HCT116 (cell line): Measurements from ENCODE around the gene BTF3. TPM values are rescaled to one million over a fixed set of nuclear protein-coding genes. Genes with fewer than 3 reads are reported as not detected.

Source experiments
- ATAC-seq: fragments of 200-7000 bp; cut with Tn5 transposase; 2 replicates; pipeline ENCODE4 v1.9.1; 2020; ENCODE audit warnings: mild to moderate bottlenecking, moderate library complexity
- BruUV-seq: library from RNA; stranded (reverse); fragments of 400-500 nt; replicated peaks from 2 replicates; lab custom pipeline; 2021; lab: Mats Ljungman, UMichigan
- CTCF ChIA-PET: fragments of 300-600 bp; sonication (Branson Sonifier 250); formaldehyde crosslinking; loops from one replicate; lab custom pipeline; 2021; ENCODE audit warnings: antibody characterized with exemption; lab: Charles Lee
- POLR2A ChIA-PET: fragments of 300-600, 350-600 bp; sonication (Branson Sonifier 250); formaldehyde crosslinking; loops from one replicate; lab custom pipeline; 2021; ENCODE audit warnings: antibody characterized with exemption; lab: Charles Lee
- RAD21 ChIA-PET, 2 experiments: fragments of 300-600 bp; sonication (Branson Sonifier 250); formaldehyde crosslinking; loops; one replicate each; lab custom pipeline; 2023; ENCODE audit warnings: low total read pairs in 2 of 2; ENCODE audit not compliant: uncharacterized antibody in 2 of 2, unreplicated experiment in 2 of 2, low non-redundant PET in 1 of 2; lab: Charles Lee
- DNase-seq: peaks from one replicate; pipeline ENCODE4 v3.0.0-alpha.2; 2010; ENCODE audit warnings: low read depth, low spot score
- H2AFZ ChIP-seq: fragments of 200-600 bp; shearing (Covaris generic), sonication (generic); 2 replicates; pipeline ENCODE4 v1.6.1; 2017; ENCODE audit warnings: low read depth, mixed run types, mixed read lengths, antibody characterized with exemption, low read length; ENCODE audit not compliant: poor library complexity, severe bottlenecking
- H3K27ac ChIP-seq: 2 replicates; pipeline ENCODE4 v1.5.1; 2012; ENCODE audit warnings: low read depth, low read length
- H3K27me3 ChIP-seq: fragments of 200-600 bp; sonication (generic); 2 replicates; pipeline ENCODE4 v1.6.1; 2016; ENCODE audit warnings: mixed run types, low read length, mixed read lengths; ENCODE audit not compliant: insufficient read depth
- H3K36me3 ChIP-seq, 2 experiments: fragments of 200-500 bp in 1 of 2; fragments of 200-600 bp in 1 of 2; sonication (Bioruptor generic) in 1 of 2; sonication (generic) in 1 of 2; 2 replicates each; pipeline versions ENCODE4 v1.5.1 to v1.6.1; 2014 to 2016; ENCODE audit warnings: low read length in 2 of 2, inconsistent platforms in 1 of 2, mixed read lengths in 1 of 2, mixed run types in 1 of 2; ENCODE audit not compliant: insufficient read depth in 2 of 2, control insufficient read depth in 1 of 2
- H3K4me1 ChIP-seq, 2 experiments: fragments of 200-600 bp in 1 of 2; sonication (generic) in 1 of 2; 2 replicates each; pipeline versions ENCODE4 v1.5.1 to v1.6.1; 2012 to 2017; ENCODE audit warnings: low read length in 2 of 2, inconsistent platforms in 1 of 2, mild to moderate bottlenecking in 1 of 2, mixed read lengths in 1 of 2, mixed run types in 1 of 2, moderate library complexity in 1 of 2; ENCODE audit not compliant: insufficient read depth in 2 of 2, control insufficient read depth in 1 of 2
- H3K4me2 ChIP-seq: fragments of 200-600 bp; sonication (generic); 2 replicates; pipeline ENCODE4 v1.6.1; 2017; ENCODE audit warnings: mixed run types, low read length, mixed read lengths
- H3K4me3 ChIP-seq, 2 experiments: fragments of 200-600 bp in 1 of 2; sonication (generic) in 1 of 2; replicated peaks in 1 of 2; 2 replicates each; pipeline ENCODE4 v1.5.1; 2011 to 2016; ENCODE audit warnings: low read length in 2 of 2, control low read depth in 1 of 2, low read depth in 1 of 2, mild to moderate bottlenecking in 1 of 2, mixed read lengths in 1 of 2, mixed run types in 1 of 2
- H3K79me2 ChIP-seq: fragments of 200-600 bp; sonication (generic); 2 replicates; pipeline ENCODE4 v1.6.1; 2017; ENCODE audit warnings: mild to moderate bottlenecking, mixed run types, low read length, moderate library complexity, mixed read lengths; ENCODE audit not compliant: insufficient read depth
- H3K9ac ChIP-seq: fragments of 200-600 bp; sonication (generic); 2 replicates; pipeline ENCODE4 v1.6.1; 2016; ENCODE audit warnings: low read length, mixed read lengths
- H3K9me2 ChIP-seq: fragments of 200-600 bp; sonication (generic), shearing (Covaris generic); 2 replicates; pipeline ENCODE4 v1.6.1; 2017; ENCODE audit warnings: mixed run types, mild to moderate bottlenecking, moderate library complexity; ENCODE audit not compliant: insufficient read depth
- H3K9me3 ChIP-seq, 2 experiments: fragments of 200-500 bp in 1 of 2; fragments of 200-600 bp in 1 of 2; sonication (Bioruptor generic) in 1 of 2; sonication (generic) in 1 of 2; 2 replicates each; pipeline ENCODE4 v1.6.1; 2014 to 2017; ENCODE audit warnings: low read length in 2 of 2, mixed read lengths in 2 of 2, inconsistent platforms in 1 of 2, low read depth in 1 of 2, mild to moderate bottlenecking in 1 of 2, mixed run types in 1 of 2, moderate library complexity in 1 of 2; ENCODE audit not compliant: control insufficient read depth in 1 of 2, insufficient read depth in 1 of 2
- H4K20me1 ChIP-seq: fragments of 200-600 bp; sonication (generic), shearing (Covaris generic); 2 replicates; pipeline ENCODE4 v1.6.1; 2017; ENCODE audit warnings: mixed run types, mild to moderate bottlenecking, moderate library complexity; ENCODE audit not compliant: insufficient read depth
- EGR1 ChIP-seq: IDR thresholded peaks from 2 replicates; pipeline ENCODE4 v1.6.1; 2012; ENCODE audit warnings: low read depth
- EZH2 ChIP-seq: fragments of 200-600 bp; sonication (generic); IDR thresholded peaks from 2 replicates; pipeline ENCODE4 v1.6.1; 2017; ENCODE audit warnings: antibody characterized with exemption, mixed run types
- RAD21 ChIP-seq: IDR thresholded peaks from 2 replicates; pipeline ENCODE4 v1.6.1; 2012; ENCODE audit warnings: low read depth, mild to moderate bottlenecking
- SIN3A ChIP-seq: IDR thresholded peaks from 2 replicates; pipeline ENCODE4 v1.6.1; 2012; ENCODE audit warnings: low read depth
- SRF ChIP-seq: IDR thresholded peaks from 2 replicates; pipeline ENCODE4 v1.6.1; 2012; ENCODE audit warnings: low read depth
- TCF7L2 ChIP-seq: IDR thresholded peaks from 2 replicates; pipeline ENCODE4 v1.7.0; 2011; ENCODE audit warnings: borderline replicate concordance, inconsistent platforms; ENCODE audit not compliant: insufficient read depth, insufficient read length; ENCODE audit errors: extremely low read depth
- ZFX ChIP-seq: fragments of 450-650 bp; IDR thresholded peaks from 2 replicates; pipeline ENCODE4 v1.6.1; 2017
- ZNF274 ChIP-seq: fragments of 200-500 bp; sonication (Bioruptor generic); IDR thresholded peaks from 2 replicates; pipeline ENCODE4 v1.6.1; 2014; ENCODE audit warnings: mild to moderate bottlenecking, low read depth, low read length, inconsistent platforms
- intact Hi-C: fragments of 100-400 bp; cut with micrococcal nuclease; formaldehyde crosslinking; loops from 2 replicates; pipeline ENCODE4 v1.10.0; 2022
- total RNA-seq: library from RNA; stranded (reverse); gene quantifications from one replicate; pipeline ENCODE4 v1.2.1, GENCODE V29; 2021; ENCODE audit not compliant: unreplicated experiment
- TF ChIP-seq, protein P1 (sequence below): IDR thresholded peaks from 2 replicates; pipeline ENCODE4 v1.6.1; 2012; ENCODE audit warnings: low read depth
- TF ChIP-seq, protein P2 (sequence below): IDR thresholded peaks from 2 replicates; pipeline ENCODE4 v1.6.1; 2012
- TF ChIP-seq, protein P3 (sequence below): IDR thresholded peaks from 2 replicates; pipeline ENCODE4 v1.6.1; 2011; ENCODE audit warnings: mild to moderate bottlenecking, low read length, moderate library complexity; ENCODE audit not compliant: insufficient replicate concordance; ENCODE audit errors: extremely low read depth

Gene BTF3
- total RNA-seq, 1 experiment from 2014 or later = 868 TPM

DNA sequence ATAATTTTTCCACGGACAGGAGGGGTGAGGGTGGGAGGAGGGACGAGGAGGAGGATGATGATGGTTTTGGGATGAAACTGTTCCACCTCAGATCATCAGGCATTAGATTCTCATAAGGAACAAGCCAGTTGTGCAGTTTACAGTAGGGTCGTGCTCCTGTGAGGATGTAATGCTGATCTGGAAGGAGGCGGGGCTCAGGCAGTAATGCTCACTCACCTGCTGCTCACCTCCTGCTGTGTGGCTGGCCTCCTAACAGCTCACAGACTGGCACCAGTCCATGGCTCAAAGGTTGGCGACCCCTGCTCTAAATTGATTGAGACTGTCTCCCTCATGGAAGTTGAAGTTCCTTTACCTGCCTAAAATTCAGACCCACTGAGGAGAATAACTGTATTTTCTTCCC is 34.0 kb downstream of the BTF3 start:
- Histone ChIP-seq H3K4me3 (no peak overlapping the region), H2AFZ (no peak overlapping the region), H4K20me1 (no peaks in the 10 kb centered on the region), H3K36me3 (no peaks in the 10 kb centered on the region), H3K9ac (no peak overlapping the region), H3K4me2 (no peak overlapping the region), H3K9me3 (peaks cover 3 to 4% of the 10 kb centered on the region in 2 experiments; a peak in 1 of 4 replicates), H3K27ac (no peak overlapping the region), H3K9me2 (no peaks in the 10 kb centered on the region), H3K27me3 (no peaks in the 10 kb centered on the region), H3K4me1 (0 out of 4 replicates have a peak, but pooled peaks cover 0 to 3% of the 10 kb centered on the region in 2 experiments), H3K79me2 (no peaks in the 10 kb centered on the region)
- ATAC-seq (no peak), DNase-seq (no peak)
- RAD21 ChIA-PET = no interaction called here
- no peak for TF ChIP-seq EGR1
- TF ChIP-seq, protein P1, sequence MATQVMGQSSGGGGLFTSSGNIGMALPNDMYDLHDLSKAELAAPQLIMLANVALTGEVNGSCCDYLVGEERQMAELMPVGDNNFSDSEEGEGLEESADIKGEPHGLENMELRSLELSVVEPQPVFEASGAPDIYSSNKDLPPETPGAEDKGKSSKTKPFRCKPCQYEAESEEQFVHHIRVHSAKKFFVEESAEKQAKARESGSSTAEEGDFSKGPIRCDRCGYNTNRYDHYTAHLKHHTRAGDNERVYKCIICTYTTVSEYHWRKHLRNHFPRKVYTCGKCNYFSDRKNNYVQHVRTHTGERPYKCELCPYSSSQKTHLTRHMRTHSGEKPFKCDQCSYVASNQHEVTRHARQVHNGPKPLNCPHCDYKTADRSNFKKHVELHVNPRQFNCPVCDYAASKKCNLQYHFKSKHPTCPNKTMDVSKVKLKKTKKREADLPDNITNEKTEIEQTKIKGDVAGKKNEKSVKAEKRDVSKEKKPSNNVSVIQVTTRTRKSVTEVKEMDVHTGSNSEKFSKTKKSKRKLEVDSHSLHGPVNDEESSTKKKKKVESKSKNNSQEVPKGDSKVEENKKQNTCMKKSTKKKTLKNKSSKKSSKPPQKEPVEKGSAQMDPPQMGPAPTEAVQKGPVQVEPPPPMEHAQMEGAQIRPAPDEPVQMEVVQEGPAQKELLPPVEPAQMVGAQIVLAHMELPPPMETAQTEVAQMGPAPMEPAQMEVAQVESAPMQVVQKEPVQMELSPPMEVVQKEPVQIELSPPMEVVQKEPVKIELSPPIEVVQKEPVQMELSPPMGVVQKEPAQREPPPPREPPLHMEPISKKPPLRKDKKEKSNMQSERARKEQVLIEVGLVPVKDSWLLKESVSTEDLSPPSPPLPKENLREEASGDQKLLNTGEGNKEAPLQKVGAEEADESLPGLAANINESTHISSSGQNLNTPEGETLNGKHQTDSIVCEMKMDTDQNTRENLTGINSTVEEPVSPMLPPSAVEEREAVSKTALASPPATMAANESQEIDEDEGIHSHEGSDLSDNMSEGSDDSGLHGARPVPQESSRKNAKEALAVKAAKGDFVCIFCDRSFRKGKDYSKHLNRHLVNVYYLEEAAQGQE = no peak
- no peak for TF ChIP-seq SRF
- no peak for TF ChIP-seq RAD21
- no peak for TF ChIP-seq TCF7L2
- TF ChIP-seq, protein P2, sequence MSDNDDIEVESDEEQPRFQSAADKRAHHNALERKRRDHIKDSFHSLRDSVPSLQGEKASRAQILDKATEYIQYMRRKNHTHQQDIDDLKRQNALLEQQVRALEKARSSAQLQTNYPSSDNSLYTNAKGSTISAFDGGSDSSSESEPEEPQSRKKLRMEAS = no peak
- no peak for TF ChIP-seq ZFX
- TF ChIP-seq ZNF274 = no peak
- no peak for TF ChIP-seq SIN3A
- TF ChIP-seq, protein P3, sequence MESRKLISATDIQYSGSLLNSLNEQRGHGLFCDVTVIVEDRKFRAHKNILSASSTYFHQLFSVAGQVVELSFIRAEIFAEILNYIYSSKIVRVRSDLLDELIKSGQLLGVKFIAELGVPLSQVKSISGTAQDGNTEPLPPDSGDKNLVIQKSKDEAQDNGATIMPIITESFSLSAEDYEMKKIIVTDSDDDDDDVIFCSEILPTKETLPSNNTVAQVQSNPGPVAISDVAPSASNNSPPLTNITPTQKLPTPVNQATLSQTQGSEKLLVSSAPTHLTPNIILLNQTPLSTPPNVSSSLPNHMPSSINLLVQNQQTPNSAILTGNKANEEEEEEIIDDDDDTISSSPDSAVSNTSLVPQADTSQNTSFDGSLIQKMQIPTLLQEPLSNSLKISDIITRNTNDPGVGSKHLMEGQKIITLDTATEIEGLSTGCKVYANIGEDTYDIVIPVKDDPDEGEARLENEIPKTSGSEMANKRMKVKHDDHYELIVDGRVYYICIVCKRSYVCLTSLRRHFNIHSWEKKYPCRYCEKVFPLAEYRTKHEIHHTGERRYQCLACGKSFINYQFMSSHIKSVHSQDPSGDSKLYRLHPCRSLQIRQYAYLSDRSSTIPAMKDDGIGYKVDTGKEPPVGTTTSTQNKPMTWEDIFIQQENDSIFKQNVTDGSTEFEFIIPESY = no peak
- no peak for TF ChIP-seq EZH2
- POLR2A ChIA-PET = no interaction called here
- CTCF ChIA-PET = no interaction called here
- BruUV-seq = no TSS peak
- intact Hi-C loops = loop anchor here (10.0 kb wide), 2 partner anchors 607 to 1757 kb away; no protein-coding TSS in a partner anchor
